HepG2 (cell line): Measurements from ENCODE around the gene TRPC1. TPM values are rescaled to one million over a fixed set of nuclear protein-coding genes. Genes with fewer than 3 reads are reported as not detected.
A peak's percentile ranks its signal among the peaks of the same experiment; 100 is the strongest.

Experiments
- AKNA ChIP-seq: sonication (generic); formaldehyde crosslinking; IDR thresholded peaks from 2 replicates; pipeline ENCODE4 v1.4.0; 2020; ENCODE audit warnings: missing genetic modification reagents, borderline replicate concordance
- FOXM1 ChIP-seq: sonication (generic); formaldehyde crosslinking; IDR thresholded peaks from 2 replicates; pipeline ENCODE4 v1.5.0; 2020; ENCODE audit warnings: missing genetic modification reagents
- HMG20A ChIP-seq: IDR thresholded peaks from 2 replicates; pipeline ENCODE4 v1.6.1; 2016; ENCODE audit warnings: borderline replicate concordance
- HNF4G ChIP-seq, 2 experiments: sonication (generic) in 1 of 2; formaldehyde crosslinking in 1 of 2; IDR thresholded peaks; 2 replicates each; pipeline versions ENCODE4 v1.4.0 to v1.6.1; 2011 to 2020; ENCODE audit warnings: borderline replicate concordance in 2 of 2, low read depth in 2 of 2, mild to moderate bottlenecking in 2 of 2, low read length in 1 of 2, missing genetic modification reagents in 1 of 2, moderate library complexity in 1 of 2
- HNRNPUL1 ChIP-seq: fragments of 200-400 bp; formaldehyde crosslinking; IDR thresholded peaks from 2 replicates; pipeline ENCODE4 v1.6.1; 2017; ENCODE audit warnings: low read depth, mild to moderate bottlenecking, low read length, moderate library complexity
- HOXA9 ChIP-seq: sonication (generic); formaldehyde crosslinking; IDR thresholded peaks from 2 replicates; pipeline ENCODE4 v1.8.1; 2022; ENCODE audit warnings: missing genetic modification reagents, mild to moderate bottlenecking, moderate library complexity, borderline replicate concordance
- KLF15 ChIP-seq: sonication (generic); formaldehyde crosslinking; IDR thresholded peaks from 2 replicates; pipeline ENCODE4 v1.8.1; 2023; ENCODE audit warnings: borderline replicate concordance, mild to moderate bottlenecking, inconsistent platforms, missing genetic modification reagents, mixed read lengths
- NRL ChIP-seq: sonication (generic); formaldehyde crosslinking; IDR thresholded peaks from 2 replicates; pipeline ENCODE4 v1.5.0; 2020; ENCODE audit warnings: missing genetic modification reagents, mild to moderate bottlenecking, moderate library complexity, borderline replicate concordance
- PAWR ChIP-seq: sonication (generic); formaldehyde crosslinking; IDR thresholded peaks from 2 replicates; pipeline ENCODE4 v1.4.0; 2020; ENCODE audit warnings: missing genetic modification reagents, mild to moderate bottlenecking, borderline replicate concordance
- SALL2 ChIP-seq: sonication (generic); formaldehyde crosslinking; IDR thresholded peaks from 2 replicates; pipeline ENCODE4 v1.8.1; 2023; ENCODE audit warnings: mild to moderate bottlenecking, missing genetic modification reagents, inconsistent platforms
- SPEN ChIP-seq: sonication (generic); formaldehyde crosslinking; IDR thresholded peaks from 2 replicates; pipeline ENCODE4 v1.5.1; 2020; ENCODE audit warnings: low read depth, mild to moderate bottlenecking, missing genetic modification reagents
- SRSF4 ChIP-seq: fragments of 200-400 bp; formaldehyde crosslinking; IDR thresholded peaks from one replicate; pipeline ENCODE4 v1.6.1; 2018; ENCODE audit warnings: mild to moderate bottlenecking, low read depth, low read length, moderate library complexity; ENCODE audit not compliant: poor library complexity, severe bottlenecking
- ZBTB7B ChIP-seq: sonication (generic); formaldehyde crosslinking; IDR thresholded peaks from 2 replicates; pipeline ENCODE4 v1.4.0; 2020; ENCODE audit warnings: missing genetic modification reagents
- ZNF10 ChIP-seq: sonication (generic); formaldehyde crosslinking; IDR thresholded peaks from 2 replicates; pipeline ENCODE4 v1.4.0; 2020; ENCODE audit warnings: mild to moderate bottlenecking, low read depth, missing genetic modification reagents, borderline replicate concordance
- ZNF30 ChIP-seq: sonication (generic); formaldehyde crosslinking; IDR thresholded peaks from 2 replicates; pipeline ENCODE4 v1.5.0; 2020; ENCODE audit warnings: mild to moderate bottlenecking, missing genetic modification reagents
- ZNF546 ChIP-seq: sonication (generic); formaldehyde crosslinking; conservative IDR thresholded peaks from 2 replicates; pipeline ENCODE4 v1.8.1; 2023; ENCODE audit warnings: mild to moderate bottlenecking, missing genetic modification reagents
- ZNF879 ChIP-seq: sonication (generic); formaldehyde crosslinking; IDR thresholded peaks from 2 replicates; pipeline ENCODE4 v1.8.1; 2023; ENCODE audit warnings: missing genetic modification reagents
- polyA plus RNA-seq, 8 experiments: library from polyadenylated mRNA; depleted of rRNA in 3 of 8; stranded (reverse) in 7 of 8; unstranded in 1 of 8; fragments of >200 nt; fragmentation: Illumina TruSeq in 4 of 8; extraction: Trizol in 4 of 8; gene quantifications; 2 replicates each; pipeline versions ENCODE4 v1.2.1 to v1.2.3, GENCODE V29; 2011 to 2016; ENCODE audit warnings: low read depth in 4 of 8, missing spikeins in 1 of 8, mixed read lengths in 1 of 8; ENCODE audit not compliant: insufficient read depth in 1 of 8
- total RNA-seq, 5 experiments: library from RNA; depleted of rRNA; stranded (reverse); fragments of >200 nt; fragmentation: Illumina TruSeq; extraction: Trizol; gene quantifications; 2 replicates each; pipeline ENCODE4 v1.2.3, GENCODE V29; 2016; ENCODE audit warnings: low read depth in 1 of 5
- TF ChIP-seq, protein P1 (sequence below): sonication (generic); formaldehyde crosslinking; IDR thresholded peaks from 2 replicates; pipeline ENCODE4 v1.8.0; 2022; ENCODE audit warnings: missing genetic modification reagents, mild to moderate bottlenecking, inconsistent platforms, borderline replicate concordance
- TF ChIP-seq, protein P2 (sequence below): IDR thresholded peaks from 2 replicates; pipeline ENCODE4 v1.6.1; 2016
- TF ChIP-seq, protein P3 (sequence below): sonication (generic); formaldehyde crosslinking; conservative IDR thresholded peaks from 2 replicates; pipeline ENCODE4 v1.4.0; 2020; ENCODE audit warnings: missing genetic modification reagents

The TRPC1 gene
- total and polyA plus RNA-seq, 2 of the 13 experiments (the other 11 are each of a cell fraction or from before 2014, with no cell fraction given) = 10.8 to 13.1 TPM

DNA sequence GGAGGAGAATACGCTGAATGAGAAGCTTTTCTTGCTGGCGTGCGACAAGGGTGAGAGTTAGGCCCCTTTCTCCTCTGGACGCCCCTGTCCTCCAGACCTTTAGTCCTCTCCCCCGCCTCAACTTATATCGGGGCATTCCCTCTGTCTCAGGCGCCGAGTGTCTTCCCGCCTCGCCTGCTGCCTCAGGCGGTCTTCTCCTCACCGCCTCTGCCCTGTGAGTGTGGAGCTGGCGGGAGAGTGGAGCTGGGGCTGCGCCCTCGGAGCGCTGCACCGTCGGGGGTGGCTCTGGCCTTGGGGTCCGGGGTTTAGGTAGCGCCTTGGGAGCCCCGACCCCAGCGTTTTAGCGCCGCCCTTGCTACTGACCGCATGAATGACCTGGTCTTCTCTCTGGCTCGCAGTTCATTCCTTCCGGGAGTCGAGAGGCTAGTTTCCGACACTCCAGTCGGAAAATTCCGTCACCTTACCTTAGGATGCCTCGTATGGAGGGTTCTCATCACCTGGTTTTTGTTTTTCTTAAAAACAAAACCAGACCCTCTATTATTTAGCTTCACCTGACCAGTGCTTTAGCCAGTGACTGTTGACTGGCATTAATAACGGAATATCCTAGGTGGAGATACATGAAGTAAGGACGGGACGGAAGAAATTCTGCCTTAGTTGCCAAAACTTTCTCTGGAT is 985 bp downstream of the TRPC1 start (continued):
- TF ChIP-seq AKNA (CRISPR knock-in tag) (no peak), ZNF10 (CRISPR knock-in tag) (no peak), SPEN (CRISPR knock-in tag) (0 out of 2 replicates have a peak, but pooled peaks have one; percentile 27), ZNF30 (CRISPR knock-in tag) (no peak), SALL2 (no peak), NRL (CRISPR knock-in tag) (peak; percentile 76; the same call in 1 of the 2 replicates), HOXA9 (CRISPR knock-in tag) (peak; percentile 66; the same call in 1 of the 2 replicates), HMG20A (no peak), HNF4G (IDR thresholded peaks at IDR 0.05; ENCODE audit: borderline replicate concordance, low read depth, low read length) (no peak), HNF4G (CRISPR knock-in tag; IDR thresholded peaks at IDR 0.05; ENCODE audit: borderline replicate concordance, low read depth) (no peak), SRSF4 (no peak), FOXM1 (CRISPR knock-in tag) (no peak), ZNF879 (CRISPR knock-in tag) (0 out of 2 replicates have a peak, but pooled peaks have one; percentile 75), ZNF546 (CRISPR knock-in tag) (no peak), PAWR (CRISPR knock-in tag) (no peak), HNRNPUL1 (no peak), KLF15 (CRISPR knock-in tag) (no peak), ZBTB7B (CRISPR knock-in tag) (peak; percentile 43; the same call in 1 of the 2 replicates)
- TF ChIP-seq, protein P1, sequence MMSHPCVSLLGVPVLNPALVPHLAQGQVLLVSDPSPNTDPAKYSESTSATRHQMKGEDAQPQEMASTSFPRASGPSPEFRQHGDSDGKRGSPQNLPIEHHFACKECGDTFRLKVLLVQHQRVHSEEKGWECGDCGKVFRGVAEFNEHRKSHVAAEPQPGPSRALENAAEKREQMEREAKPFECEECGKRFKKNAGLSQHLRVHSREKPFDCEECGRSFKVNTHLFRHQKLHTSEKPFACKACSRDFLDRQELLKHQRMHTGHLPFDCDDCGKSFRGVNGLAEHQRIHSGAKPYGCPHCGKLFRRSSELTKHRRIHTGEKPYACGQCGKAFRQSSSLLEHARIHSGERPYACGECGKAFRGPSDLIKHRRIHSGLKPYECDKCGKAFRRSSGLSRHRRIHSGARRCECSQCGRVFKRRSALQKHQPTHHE (CRISPR knock-in tag) = no peak
- TF ChIP-seq, protein P2, sequence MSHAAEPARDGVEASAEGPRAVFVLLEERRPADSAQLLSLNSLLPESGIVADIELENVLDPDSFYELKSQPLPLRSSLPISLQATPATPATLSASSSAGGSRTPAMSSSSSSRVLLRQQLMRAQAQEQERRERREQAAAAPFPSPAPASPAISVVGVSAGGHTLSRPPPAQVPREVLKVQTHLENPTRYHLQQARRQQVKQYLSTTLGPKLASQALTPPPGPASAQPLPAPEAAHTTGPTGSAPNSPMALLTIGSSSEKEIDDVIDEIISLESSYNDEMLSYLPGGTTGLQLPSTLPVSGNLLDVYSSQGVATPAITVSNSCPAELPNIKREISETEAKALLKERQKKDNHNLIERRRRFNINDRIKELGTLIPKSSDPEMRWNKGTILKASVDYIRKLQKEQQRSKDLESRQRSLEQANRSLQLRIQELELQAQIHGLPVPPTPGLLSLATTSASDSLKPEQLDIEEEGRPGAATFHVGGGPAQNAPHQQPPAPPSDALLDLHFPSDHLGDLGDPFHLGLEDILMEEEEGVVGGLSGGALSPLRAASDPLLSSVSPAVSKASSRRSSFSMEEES (CRISPR knock-in tag) = no peak
- TF ChIP-seq, protein P3, sequence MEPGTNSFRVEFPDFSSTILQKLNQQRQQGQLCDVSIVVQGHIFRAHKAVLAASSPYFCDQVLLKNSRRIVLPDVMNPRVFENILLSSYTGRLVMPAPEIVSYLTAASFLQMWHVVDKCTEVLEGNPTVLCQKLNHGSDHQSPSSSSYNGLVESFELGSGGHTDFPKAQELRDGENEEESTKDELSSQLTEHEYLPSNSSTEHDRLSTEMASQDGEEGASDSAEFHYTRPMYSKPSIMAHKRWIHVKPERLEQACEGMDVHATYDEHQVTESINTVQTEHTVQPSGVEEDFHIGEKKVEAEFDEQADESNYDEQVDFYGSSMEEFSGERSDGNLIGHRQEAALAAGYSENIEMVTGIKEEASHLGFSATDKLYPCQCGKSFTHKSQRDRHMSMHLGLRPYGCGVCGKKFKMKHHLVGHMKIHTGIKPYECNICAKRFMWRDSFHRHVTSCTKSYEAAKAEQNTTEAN = no peak
